CD4-positive, alpha-beta T cell (primary cell): ENCODE data around the gene SERGEF. TPM values are rescaled to one million over a fixed set of nuclear protein-coding genes. Genes with fewer than 3 reads are reported as not detected.

Experiments used
- ATAC-seq: fragments of 200-7000 bp; cut with Tn5 transposase; one replicate; pipeline ENCODE4 v1.10.0; 2022; ENCODE audit warnings: mild to moderate bottlenecking; ENCODE audit not compliant: poor library complexity
- CTCF ChIA-PET: fragments of 350-600 bp; sonication (Branson Sonifier 250); formaldehyde crosslinking; loops from one replicate; lab custom pipeline; 2021; ENCODE audit warnings: antibody characterized with exemption, inconsistent platforms; lab: Charles Lee
- POLR2A ChIA-PET: fragments of 350-600 bp; sonication (Branson Sonifier 250); formaldehyde crosslinking; loops from one replicate; lab custom pipeline; 2021; ENCODE audit warnings: antibody characterized with exemption, inconsistent platforms; lab: Charles Lee
- DNase-seq, 14 experiments: peaks; one replicate each; pipeline ENCODE4 v3.0.0-alpha.2; 2013 to 2020; ENCODE audit warnings: mixed read lengths in 2 of 14
- H3K27ac ChIP-seq, 2 donors: one replicate each; pipeline versions ENCODE4 v1.5.1 to v1.7.0; 2013; ENCODE audit warnings: low read length in 2 of 2, low read depth in 1 of 2, mild to moderate bottlenecking in 1 of 2
- H3K27me3 ChIP-seq, 2 experiments: 1 replicate in 1 of 2; 2 replicates in 1 of 2; pipeline versions ENCODE4 v1.6.1 to v1.7.0; 2013; ENCODE audit warnings: low read length in 2 of 2, control low read depth in 1 of 2, mild to moderate bottlenecking in 1 of 2, moderate library complexity in 1 of 2; ENCODE audit not compliant: insufficient read depth in 2 of 2, control insufficient read depth in 1 of 2
- H3K36me3 ChIP-seq: one replicate; pipeline ENCODE4 v1.6.1; 2013; ENCODE audit warnings: low read length, control low read depth; ENCODE audit not compliant: insufficient read depth
- H3K4me1 ChIP-seq: one replicate; pipeline ENCODE4 v1.6.1; 2013; ENCODE audit warnings: low read length, control low read depth; ENCODE audit not compliant: insufficient read depth
- H3K4me3 ChIP-seq: one replicate; pipeline ENCODE4 v1.5.1; 2013; ENCODE audit warnings: mild to moderate bottlenecking, low read length, moderate library complexity
- H3K9me3 ChIP-seq, 2 experiments: 1 replicate in 1 of 2; 2 replicates in 1 of 2; pipeline versions ENCODE4 v1.6.1 to v1.7.0; 2013; ENCODE audit warnings: low read length in 2 of 2, mild to moderate bottlenecking in 2 of 2, control low read depth in 1 of 2, moderate library complexity in 1 of 2; ENCODE audit not compliant: control insufficient read depth in 1 of 2, insufficient read depth in 1 of 2
- H3K27ac Mint-ChIP-seq: one replicate; pipeline ENCODE4 v1.8.0; 2020; ENCODE audit warnings: mixed read lengths
- H3K27me3 Mint-ChIP-seq: one replicate; pipeline ENCODE4 v1.8.0; 2021; ENCODE audit warnings: mixed read lengths
- H3K36me3 Mint-ChIP-seq: one replicate; pipeline ENCODE4 v1.8.0; 2021; ENCODE audit warnings: low read depth, mixed read lengths
- H3K4me1 Mint-ChIP-seq: one replicate; pipeline ENCODE4 v1.8.0; 2021; ENCODE audit warnings: low read depth, mixed read lengths
- H3K4me3 Mint-ChIP-seq: one replicate; pipeline ENCODE4 v1.8.0; 2020; ENCODE audit warnings: mild to moderate bottlenecking, mixed read lengths
- H3K9me3 Mint-ChIP-seq: one replicate; pipeline ENCODE4 v1.8.0; 2020; ENCODE audit warnings: mixed read lengths
- intact Hi-C, 2 experiments: fragments of 100-400 bp; cut with DNase I in 1 of 2; cut with micrococcal nuclease in 1 of 2; formaldehyde crosslinking; loops; one replicate each; pipeline versions ENCODE4 v1.15.1 to v1.9.0; 2023 to 2025; cut with DNase I, micrococcal nuclease
- total RNA-seq, 174 experiments: library from RNA in 2 of 174; stranded (reverse) in 2 of 174; gene quantifications; one replicate each; pipeline ENCODE4 v1.2.3 and lab custom pipeline; 2021 to 2026
- TF ChIP-seq, protein P1 (sequence below): fragments of 200-600 bp; IDR thresholded peaks from one replicate; pipeline ENCODE4 v1.8.0; 2022; ENCODE audit warnings: antibody characterized with exemption, mild to moderate bottlenecking

The SERGEF gene
- total RNA-seq, 2 experiments from 2014 or later, result 35.2 to 37.1 TPM

DNA sequence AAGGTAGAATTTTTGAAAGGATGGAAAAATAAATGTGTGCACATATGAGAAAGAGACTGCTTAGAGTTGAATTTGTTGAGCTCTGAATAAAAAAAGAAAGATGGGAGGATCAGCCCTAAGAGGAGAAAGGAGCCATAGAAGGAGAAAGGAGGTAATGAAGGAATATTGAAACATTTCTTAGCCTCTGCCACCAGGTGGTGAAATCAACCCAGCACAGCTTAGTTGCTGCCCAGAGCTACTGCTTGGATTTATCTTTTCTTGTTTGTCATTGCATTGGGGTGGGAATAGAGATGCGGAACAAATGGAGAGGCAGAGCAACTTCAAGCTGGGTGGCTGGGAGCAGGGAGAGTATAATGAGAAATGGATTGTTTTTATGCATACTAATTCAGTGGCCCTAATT lies 80.4 kb downstream of the SERGEF start:
- DNase-seq, result no peak
- Mint-ChIP-seq H3K27me3 (no peaks in the 10 kb centered on the region), H3K27ac (no peak overlapping the region), H3K4me3 (no peak overlapping the region), H3K9me3 (peaks cover 3% of the 10 kb centered on the region), H3K36me3 (peaks cover 79% of the 10 kb centered on the region), H3K4me1 (no peaks in the 10 kb centered on the region)
- TF ChIP-seq, protein P1, sequence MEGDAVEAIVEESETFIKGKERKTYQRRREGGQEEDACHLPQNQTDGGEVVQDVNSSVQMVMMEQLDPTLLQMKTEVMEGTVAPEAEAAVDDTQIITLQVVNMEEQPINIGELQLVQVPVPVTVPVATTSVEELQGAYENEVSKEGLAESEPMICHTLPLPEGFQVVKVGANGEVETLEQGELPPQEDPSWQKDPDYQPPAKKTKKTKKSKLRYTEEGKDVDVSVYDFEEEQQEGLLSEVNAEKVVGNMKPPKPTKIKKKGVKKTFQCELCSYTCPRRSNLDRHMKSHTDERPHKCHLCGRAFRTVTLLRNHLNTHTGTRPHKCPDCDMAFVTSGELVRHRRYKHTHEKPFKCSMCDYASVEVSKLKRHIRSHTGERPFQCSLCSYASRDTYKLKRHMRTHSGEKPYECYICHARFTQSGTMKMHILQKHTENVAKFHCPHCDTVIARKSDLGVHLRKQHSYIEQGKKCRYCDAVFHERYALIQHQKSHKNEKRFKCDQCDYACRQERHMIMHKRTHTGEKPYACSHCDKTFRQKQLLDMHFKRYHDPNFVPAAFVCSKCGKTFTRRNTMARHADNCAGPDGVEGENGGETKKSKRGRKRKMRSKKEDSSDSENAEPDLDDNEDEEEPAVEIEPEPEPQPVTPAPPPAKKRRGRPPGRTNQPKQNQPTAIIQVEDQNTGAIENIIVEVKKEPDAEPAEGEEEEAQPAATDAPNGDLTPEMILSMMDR, result no peak
- no peak for ATAC-seq
- H3K27me3 ChIP-seq, result no peaks in the 10 kb centered on the region
- no peak overlapping the region for H3K27ac ChIP-seq
- H3K36me3 ChIP-seq, result peaks cover 9% of the 10 kb centered on the region
- no peak overlapping the region for H3K4me3 ChIP-seq
- intact Hi-C loops, result no loop called here
- H3K4me1 ChIP-seq, result no peaks in the 10 kb centered on the region
- CTCF ChIA-PET, result no interaction called here
- POLR2A ChIA-PET, result no interaction called here
- no peaks in the 10 kb centered on the region for H3K9me3 ChIP-seq

DNA sequence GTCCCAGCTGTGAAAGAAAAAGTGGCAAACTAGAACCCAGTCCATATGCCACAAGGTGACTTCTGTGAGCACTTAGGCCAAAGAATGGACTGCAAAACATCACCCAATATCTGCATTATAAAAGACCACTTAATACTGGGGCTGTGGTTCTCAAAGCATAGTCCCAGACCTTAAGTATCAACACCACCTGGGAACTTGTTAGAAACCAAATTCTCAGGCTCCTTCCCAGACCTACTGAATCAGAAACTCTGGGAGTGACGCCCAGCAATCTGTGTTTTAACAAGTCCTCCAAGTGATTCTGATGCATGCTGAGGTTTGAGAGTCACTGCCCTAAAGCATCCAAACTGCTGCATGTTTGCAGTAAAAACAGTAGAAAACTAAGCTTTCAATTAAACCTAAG lies 81.3 kb downstream of the SERGEF start:
- Mint-ChIP-seq H3K27ac (no peak overlapping the region), H3K4me3 (no peak overlapping the region), H3K9me3 (peaks cover 3% of the 10 kb centered on the region), H3K27me3 (no peaks in the 10 kb centered on the region), H3K4me1 (no peaks in the 10 kb centered on the region), H3K36me3 (peaks cover 83% of the 10 kb centered on the region)
- H3K27ac ChIP-seq, result no peak overlapping the region
- H3K36me3 ChIP-seq, result peaks cover 18% of the 10 kb centered on the region
- CTCF ChIA-PET, result no interaction called here
- H3K27me3 ChIP-seq, result no peaks in the 10 kb centered on the region
- H3K4me3 ChIP-seq, result no peak overlapping the region
- TF ChIP-seq, protein P1, result no peak
- H3K4me1 ChIP-seq, result no peaks in the 10 kb centered on the region
- DNase-seq (no peak), ATAC-seq (no peak)
- intact Hi-C loops, result no loop called here
- H3K9me3 ChIP-seq, result no peaks in the 10 kb centered on the region
- POLR2A ChIA-PET, result no interaction called here

DNA sequence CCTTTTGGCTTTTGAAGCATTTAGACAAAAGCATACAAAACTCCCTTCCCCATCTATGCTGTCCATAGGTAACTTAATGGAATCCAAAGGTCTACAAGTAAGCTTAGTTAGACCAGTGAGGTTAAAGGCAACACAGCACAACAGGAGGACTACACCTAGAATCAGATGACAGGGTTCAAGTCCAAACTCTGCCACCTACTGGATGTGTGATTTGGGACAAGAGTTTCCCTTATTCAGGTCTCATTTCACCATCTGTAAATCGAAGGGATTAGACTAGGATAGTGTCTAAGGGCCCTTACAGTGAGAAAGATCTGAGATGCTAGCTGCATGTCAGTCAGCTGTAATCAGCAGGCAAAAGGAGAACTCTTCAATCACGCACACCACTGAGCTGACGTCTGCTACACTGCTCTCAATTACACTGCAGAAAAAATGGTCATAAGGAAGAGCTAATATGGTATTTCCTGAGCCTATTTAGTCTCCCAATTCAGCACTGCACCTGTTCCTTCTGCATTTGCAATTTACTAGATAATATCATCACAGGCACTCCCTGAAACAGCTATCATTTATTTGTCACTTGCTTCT lies 82.2 kb downstream of the SERGEF start:
- intact Hi-C loops, result no loop called here
- Mint-ChIP-seq H3K27ac (no peak overlapping the region), H3K9me3 (peaks cover 3% of the 10 kb centered on the region), H3K27me3 (no peaks in the 10 kb centered on the region), H3K4me3 (no peak overlapping the region), H3K36me3 (peaks cover 84% of the 10 kb centered on the region), H3K4me1 (no peaks in the 10 kb centered on the region)
- POLR2A ChIA-PET, result no interaction called here
- TF ChIP-seq, protein P1, result no peak
- CTCF ChIA-PET, result no interaction called here
- Histone ChIP-seq H3K4me1 (no peaks in the 10 kb centered on the region), H3K9me3 (no peaks in the 10 kb centered on the region), H3K4me3 (no peak overlapping the region), H3K27me3 (no peaks in the 10 kb centered on the region), H3K36me3 (peaks cover 20% of the 10 kb centered on the region), H3K27ac (no peak overlapping the region)
- DNase-seq, result no peak
- no peak for ATAC-seq
